GM12891 (cell line): ENCODE results near the gene SPTBN5.

Experiments
- POLR2A ChIP-seq: IDR thresholded peaks from 2 replicates; pipeline ENCODE4 v1.6.1; 2011; ENCODE audit warnings: low read depth, low read length, control low read depth
- POLR2AphosphoS5 ChIP-seq: IDR thresholded peaks from 2 replicates; pipeline ENCODE4 v1.6.1; 2011; ENCODE audit warnings: low read depth, low read length, control low read depth
- POU2F2 ChIP-seq: IDR thresholded peaks from 2 replicates; pipeline ENCODE4 v1.6.1; 2011; ENCODE audit warnings: low read depth, mild to moderate bottlenecking, control low read depth, low read length, moderate library complexity
- TAF1 ChIP-seq: IDR thresholded peaks from 2 replicates; pipeline ENCODE4 v1.6.1; 2011; ENCODE audit warnings: low read depth, low read length, control low read depth

GRCh38 chr15:41850482-41851166 lies 43.2 kb downstream of the SPTBN5 start:
- TF ChIP-seq POLR2A = no peak
- no peak for TF ChIP-seq POLR2AphosphoS5
- no peak for TF ChIP-seq TAF1
- no peak for TF ChIP-seq POU2F2
